Hepatocyte (in vitro differentiated cells): Measurements from ENCODE around the gene CRACR2A.

Experiments used
- CTCF ChIP-seq: fragments of 200-600 bp; sonication (generic); IDR thresholded peaks from 2 replicates; pipeline ENCODE4 v1.5.1; 2016; ENCODE audit warnings: antibody characterized with exemption, mild to moderate bottlenecking; ENCODE audit not compliant: poor library complexity
- EZH2phosphoT487 ChIP-seq: fragments of 200-600 bp; sonication (generic); IDR thresholded peaks from one replicate; pipeline ENCODE4 v1.6.1; 2018; ENCODE audit warnings: antibody characterized with exemption, mild to moderate bottlenecking, low read depth, moderate library complexity; ENCODE audit not compliant: unreplicated experiment, severe bottlenecking

GRCh38 chr12:3645091-3645490 is 107.8 kb downstream of the CRACR2A start:
- TF ChIP-seq CTCF, result no peak
- TF ChIP-seq EZH2phosphoT487, result no peak
